Measurements from ENCODE around the gene CDC34.
A peak's percentile ranks its signal among the peaks of the same experiment; 100 is the strongest.

The CDC34 gene

DNA sequence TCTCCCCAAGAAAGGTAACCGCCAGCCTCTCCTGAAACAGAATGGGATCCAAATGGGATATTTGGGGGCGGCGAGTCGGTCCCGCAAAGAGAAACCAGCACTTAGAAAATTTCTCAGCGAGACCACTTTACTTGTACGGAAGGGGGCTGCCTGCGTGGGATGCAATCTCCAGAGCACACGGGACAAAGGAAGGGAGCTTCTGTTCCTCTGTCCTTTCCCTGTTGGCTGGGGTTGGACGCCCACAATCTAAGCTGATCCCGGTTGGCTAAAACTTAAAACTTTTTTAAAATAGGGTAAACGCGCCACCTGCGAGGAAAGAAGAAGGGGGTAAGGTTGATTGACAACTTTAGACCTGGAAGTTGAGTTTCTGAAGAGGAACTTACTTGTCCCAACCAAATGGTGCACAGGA lies 40.0 kb downstream of the CDC34 start:
- peak overlapping the region; percentile 94 for H3K27ac Mint-ChIP-seq
- peaks cover 33% of the 10 kb centered on the region for H3K4me1 Mint-ChIP-seq
- no peaks in the 10 kb centered on the region for H3K36me3 Mint-ChIP-seq
- no peaks in the 10 kb centered on the region for H3K27me3 Mint-ChIP-seq
- H3K4me3 Mint-ChIP-seq: peak overlapping the region; percentile 90
- no peaks in the 10 kb centered on the region for H3K9me3 Mint-ChIP-seq

DNA sequence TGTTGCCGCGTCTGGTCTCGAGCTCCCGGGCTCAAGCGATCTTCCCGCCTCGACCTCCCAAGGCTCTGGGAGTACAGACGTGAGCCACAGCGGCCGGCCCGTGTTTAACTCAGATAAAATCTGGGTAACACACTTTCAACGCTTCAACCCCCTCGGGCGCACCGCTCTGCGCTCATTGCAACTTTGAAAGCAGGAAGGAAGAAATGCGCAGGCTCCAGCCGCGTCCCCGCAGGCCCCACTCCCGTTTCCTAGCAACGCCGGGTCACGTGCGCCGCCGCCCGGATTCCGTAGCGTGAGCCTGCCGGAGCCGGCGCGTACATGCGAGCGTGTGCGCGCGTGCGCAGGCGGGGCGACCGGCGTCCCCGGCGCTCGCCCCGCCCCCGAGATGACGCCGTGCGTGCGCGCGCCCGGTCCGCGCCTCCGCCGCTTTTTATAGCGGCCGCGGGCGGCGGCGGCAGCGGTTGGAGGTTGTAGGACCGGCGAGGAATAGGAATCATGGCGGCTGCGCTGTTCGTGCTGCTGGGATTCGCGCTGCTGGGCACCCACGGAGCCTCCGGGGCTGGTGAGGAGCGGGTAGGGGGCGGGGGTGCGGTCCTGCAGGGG lies 40.7 kb downstream of the CDC34 start, which contains the start of gene BSG:
BSG (plus strand) TSS at position 457 of the 603 bp plus-strand sequence; CDS start at position 496, 39 bp downstream.
- Mint-ChIP-seq H3K27me3 (no peaks in the 10 kb centered on the region), H3K9me3 (no peaks in the 10 kb centered on the region), H3K36me3 (no peaks in the 10 kb centered on the region), H3K4me1 (peaks cover 36% of the 10 kb centered on the region), H3K4me3 (peak within 1 kb of the TSS; percentile 90), H3K27ac (peak within 1 kb of the TSS; percentile 94)

DNA sequence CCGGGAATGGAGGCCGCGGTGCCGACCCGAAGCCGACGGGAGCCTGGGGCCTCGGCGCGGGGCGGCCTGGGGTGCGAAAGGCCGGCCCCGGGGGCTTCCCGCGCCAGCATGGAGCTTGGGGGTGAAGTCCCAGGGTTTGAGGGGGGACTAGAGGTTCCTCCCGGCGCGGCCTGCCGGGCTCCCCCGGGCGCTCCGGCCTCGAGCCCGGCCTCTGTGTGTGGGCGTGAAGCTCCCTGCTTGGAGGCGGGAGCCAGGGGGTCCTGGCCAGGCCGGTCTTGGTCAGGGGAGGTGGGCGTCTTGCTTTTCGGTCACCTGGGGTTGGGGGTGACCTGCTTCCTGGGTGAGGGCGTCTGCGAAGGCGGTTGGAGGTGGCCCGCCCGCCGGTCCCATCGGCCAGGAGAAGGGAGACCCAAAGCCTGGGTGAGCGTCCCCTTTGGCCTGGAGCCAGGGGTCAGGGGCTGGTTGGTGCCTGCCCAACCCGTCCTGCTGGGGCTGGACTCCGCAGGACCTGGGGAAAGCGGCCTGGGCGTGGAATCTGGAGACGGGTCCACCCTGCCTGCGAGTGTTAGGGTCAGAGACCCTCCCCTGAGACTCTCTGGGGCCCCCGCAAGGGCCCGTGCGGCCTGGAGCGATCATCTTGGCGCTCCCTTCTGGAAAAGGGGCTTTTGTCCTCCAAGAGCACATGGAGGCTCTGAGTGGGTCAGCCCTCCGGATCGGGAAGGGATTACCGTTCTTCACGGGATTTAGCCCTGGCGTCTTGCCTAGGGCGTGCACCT lies 41.4 kb downstream of the CDC34 start:
- no peaks in the 10 kb centered on the region for H3K9me3 Mint-ChIP-seq
- H3K4me3 Mint-ChIP-seq: peak overlapping the region; percentile 90
- no peaks in the 10 kb centered on the region for H3K27me3 Mint-ChIP-seq
- H3K27ac Mint-ChIP-seq: peak overlapping the region; percentile 12
- no peaks in the 10 kb centered on the region for H3K36me3 Mint-ChIP-seq
- H3K4me1 Mint-ChIP-seq: peaks cover 36% of the 10 kb centered on the region

DNA sequence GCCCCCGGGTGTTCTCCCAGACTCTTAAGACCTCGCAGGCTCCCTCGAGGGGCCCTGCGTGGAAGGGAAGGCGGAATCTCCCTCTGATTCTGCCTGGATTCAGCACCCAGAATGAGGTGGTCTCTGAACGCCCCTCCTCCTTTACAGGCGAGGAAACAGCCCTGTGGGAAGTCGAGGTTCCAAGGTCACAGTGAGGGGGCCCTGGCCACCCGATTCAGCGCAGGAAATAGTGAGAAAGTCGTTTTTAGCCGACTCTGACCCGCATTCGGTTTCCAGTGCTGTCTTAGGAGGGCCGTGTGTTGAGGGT lies 41.9 kb downstream of the CDC34 start:
- Mint-ChIP-seq H3K4me1 (peaks cover 36% of the 10 kb centered on the region), H3K36me3 (no peaks in the 10 kb centered on the region), H3K9me3 (no peaks in the 10 kb centered on the region), H3K27me3 (no peaks in the 10 kb centered on the region), H3K27ac (peak overlapping the region; percentile 12), H3K4me3 (peak overlapping the region; percentile 88)

DNA sequence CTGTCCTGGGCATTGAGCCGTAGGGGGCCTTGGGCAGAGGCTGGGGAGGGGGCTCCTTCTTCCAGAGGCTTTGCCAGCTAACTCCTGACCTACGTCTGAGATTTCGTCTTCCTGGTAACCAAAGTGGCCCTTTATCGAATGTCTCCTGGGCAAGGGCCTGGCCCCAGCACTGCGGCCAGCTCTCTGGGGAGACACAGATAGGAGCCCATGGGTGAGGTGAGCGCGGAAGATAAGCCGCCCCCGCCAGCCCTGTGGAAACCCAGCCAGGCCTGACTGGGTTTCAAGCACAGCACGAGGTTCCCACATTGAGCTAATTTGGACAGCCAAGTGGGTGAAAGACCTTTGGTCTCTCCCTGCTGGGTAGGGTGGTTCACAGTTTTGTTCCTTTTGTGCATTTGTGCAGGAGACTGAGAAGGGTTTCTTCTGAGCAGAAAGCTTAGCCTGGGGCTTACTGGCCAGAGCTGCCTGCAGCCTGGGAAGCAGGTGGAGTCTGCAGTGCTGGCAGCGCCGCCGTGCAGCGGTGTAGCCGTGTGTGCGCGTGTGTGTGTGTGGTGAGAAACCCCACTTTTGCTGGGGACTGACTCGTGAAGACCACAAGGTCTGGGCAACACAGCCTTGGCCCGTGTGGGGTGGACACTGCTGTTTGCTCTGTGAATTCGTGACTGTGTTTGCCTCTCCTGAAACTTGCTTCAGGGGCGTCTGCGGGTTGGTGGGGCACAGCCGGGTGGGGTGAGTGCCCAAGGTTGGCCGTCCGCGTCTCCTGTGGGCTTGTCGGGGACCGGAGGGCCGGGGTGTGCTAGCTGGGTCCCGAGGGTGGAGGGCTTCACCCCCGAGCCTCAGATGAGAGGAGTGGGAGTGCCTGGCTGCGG lies 43.3 kb downstream of the CDC34 start:
- H3K27ac Mint-ChIP-seq: no peak overlapping the region
- H3K4me1 Mint-ChIP-seq: peaks cover 34% of the 10 kb centered on the region
- no peaks in the 10 kb centered on the region for H3K9me3 Mint-ChIP-seq
- H3K4me3 Mint-ChIP-seq: peak overlapping the region; percentile 64
- no peaks in the 10 kb centered on the region for H3K27me3 Mint-ChIP-seq
- no peaks in the 10 kb centered on the region for H3K36me3 Mint-ChIP-seq

DNA sequence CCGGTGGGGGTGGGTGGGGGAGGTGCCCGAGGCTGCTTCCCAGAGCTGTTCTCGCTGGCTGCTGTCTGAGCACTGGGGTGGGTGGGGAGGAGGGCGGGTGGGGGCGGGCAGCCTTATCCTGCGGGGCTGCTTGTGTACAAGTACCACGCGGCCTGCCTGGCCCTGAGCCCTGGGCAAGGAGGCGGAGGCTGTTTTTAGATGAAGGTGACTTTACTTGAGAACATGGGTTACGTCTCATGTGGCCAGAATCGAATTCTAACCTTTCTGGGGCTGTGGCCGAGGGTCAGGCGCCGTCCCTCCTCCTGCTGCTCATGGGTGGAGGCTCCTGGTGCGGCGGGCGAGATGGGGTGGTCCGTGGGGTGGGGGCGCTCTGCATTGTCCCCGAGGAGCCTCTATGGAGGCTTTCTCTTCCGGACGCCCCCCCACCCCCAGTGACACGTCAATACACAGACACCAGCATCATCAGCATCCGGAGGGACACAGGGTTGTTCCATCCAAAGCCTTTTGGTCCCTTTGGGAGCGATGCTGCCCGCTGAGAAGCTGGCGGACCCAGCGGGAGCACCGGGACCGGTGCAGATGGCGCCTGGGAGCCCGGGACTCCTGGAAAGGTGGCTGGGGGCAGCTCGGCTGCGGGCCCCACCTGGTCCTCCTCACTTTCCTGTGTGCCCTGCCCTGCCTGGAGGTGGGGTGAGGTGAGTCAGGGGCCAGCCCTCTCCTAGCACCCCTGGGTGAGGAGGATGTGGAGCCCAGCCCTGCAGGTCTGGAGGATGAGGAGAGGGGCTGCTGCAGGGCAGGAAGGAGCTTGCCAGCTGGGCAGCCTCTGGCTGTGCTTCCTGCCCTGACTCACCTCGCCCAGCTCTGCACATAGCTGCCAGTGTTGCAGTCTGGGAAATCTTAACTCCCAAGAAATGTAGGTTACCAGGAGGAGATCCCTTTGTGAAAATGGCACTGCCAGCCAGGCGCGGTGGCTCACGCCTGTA lies 44.3 kb downstream of the CDC34 start:
- Mint-ChIP-seq H3K9me3 (no peaks in the 10 kb centered on the region), H3K27me3 (no peaks in the 10 kb centered on the region), H3K4me3 (no peak overlapping the region), H3K36me3 (no peaks in the 10 kb centered on the region), H3K27ac (no peak overlapping the region), H3K4me1 (peaks cover 32% of the 10 kb centered on the region)

DNA sequence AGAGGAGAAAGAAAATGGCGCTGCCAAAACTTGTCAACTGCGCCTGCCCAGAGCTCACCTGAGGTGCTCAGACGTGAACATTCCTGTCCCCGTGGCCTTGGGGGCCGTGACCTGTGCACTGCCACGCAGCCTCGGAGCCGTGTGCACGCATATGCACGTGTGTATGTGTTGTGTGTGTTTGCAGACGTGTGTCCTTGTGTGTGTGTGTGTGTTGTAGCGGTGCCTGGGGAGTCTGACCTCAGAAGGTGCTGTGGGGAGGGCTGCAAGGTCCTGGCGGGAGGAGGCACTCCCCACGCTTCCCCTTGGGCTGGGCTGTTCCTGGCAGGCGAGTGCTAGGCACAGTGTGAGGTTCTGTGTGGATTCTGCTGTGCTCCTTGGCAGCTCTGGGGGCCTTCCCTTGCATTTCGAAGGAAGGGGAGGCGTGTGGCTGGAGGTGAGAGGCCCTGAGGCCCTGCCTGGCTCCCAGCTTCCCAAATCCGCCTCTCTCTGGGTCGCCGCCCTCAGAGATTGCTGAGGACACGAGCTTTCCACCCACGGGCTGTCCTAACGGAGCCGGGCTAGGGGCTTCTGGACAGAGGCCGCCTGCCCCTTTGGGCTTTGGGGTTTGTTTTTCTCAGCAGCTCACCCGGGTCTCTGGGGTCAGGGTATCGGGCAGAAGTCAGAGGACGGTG lies 45.3 kb downstream of the CDC34 start:
- peaks cover 25% of the 10 kb centered on the region for H3K4me1 Mint-ChIP-seq
- no peaks in the 10 kb centered on the region for H3K36me3 Mint-ChIP-seq
- no peak overlapping the region for H3K4me3 Mint-ChIP-seq
- H3K27ac Mint-ChIP-seq: peak overlapping the region; percentile 30
- H3K9me3 Mint-ChIP-seq: no peaks in the 10 kb centered on the region
- H3K27me3 Mint-ChIP-seq: no peaks in the 10 kb centered on the region

DNA sequence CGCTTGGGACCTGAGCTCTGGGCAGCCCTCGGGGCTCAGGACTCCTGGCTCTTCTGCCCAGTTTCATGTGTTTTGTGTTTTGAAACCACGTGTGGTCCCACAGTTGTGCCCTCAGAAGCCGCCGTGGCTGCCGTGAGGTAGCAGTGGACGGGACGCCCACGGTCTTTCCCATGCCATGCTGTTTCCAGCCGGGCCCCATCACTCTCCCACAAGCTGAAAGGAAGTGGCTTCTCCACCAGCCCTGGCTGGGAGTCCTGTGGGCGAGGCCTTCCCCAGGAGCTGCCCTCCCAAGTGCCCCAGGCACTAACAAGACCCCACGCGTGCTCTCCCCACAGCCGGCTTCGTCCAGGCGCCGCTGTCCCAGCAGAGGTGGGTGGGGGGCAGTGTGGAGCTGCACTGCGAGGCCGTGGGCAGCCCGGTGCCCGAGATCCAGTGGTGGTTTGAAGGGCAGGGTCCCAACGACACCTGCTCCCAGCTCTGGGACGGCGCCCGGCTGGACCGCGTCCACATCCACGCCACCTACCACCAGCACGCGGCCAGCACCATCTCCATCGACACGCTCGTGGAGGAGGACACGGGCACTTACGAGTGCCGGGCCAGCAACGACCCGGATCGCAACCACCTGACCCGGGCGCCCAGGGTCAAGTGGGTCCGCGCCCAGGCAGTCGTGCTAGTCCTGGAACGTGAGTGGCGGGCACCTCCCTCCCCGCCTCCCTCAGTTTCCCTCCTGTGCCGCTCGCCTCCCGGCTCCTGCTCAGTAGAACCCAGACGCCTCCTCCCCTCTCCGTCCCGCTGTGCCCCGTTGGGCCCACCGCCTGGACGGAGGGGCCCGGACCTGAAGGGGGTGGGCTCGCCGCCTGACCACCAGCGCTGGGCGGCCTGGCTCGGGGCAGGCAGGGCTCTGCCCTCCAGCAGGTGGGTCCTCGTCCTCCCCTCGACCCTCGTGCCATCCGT lies 46.2 kb downstream of the CDC34 start:
- H3K27me3 Mint-ChIP-seq: no peaks in the 10 kb centered on the region
- no peak overlapping the region for H3K4me3 Mint-ChIP-seq
- H3K27ac Mint-ChIP-seq: no peak overlapping the region
- peaks cover 22% of the 10 kb centered on the region for H3K4me1 Mint-ChIP-seq
- H3K36me3 Mint-ChIP-seq: no peaks in the 10 kb centered on the region
- no peaks in the 10 kb centered on the region for H3K9me3 Mint-ChIP-seq

DNA sequence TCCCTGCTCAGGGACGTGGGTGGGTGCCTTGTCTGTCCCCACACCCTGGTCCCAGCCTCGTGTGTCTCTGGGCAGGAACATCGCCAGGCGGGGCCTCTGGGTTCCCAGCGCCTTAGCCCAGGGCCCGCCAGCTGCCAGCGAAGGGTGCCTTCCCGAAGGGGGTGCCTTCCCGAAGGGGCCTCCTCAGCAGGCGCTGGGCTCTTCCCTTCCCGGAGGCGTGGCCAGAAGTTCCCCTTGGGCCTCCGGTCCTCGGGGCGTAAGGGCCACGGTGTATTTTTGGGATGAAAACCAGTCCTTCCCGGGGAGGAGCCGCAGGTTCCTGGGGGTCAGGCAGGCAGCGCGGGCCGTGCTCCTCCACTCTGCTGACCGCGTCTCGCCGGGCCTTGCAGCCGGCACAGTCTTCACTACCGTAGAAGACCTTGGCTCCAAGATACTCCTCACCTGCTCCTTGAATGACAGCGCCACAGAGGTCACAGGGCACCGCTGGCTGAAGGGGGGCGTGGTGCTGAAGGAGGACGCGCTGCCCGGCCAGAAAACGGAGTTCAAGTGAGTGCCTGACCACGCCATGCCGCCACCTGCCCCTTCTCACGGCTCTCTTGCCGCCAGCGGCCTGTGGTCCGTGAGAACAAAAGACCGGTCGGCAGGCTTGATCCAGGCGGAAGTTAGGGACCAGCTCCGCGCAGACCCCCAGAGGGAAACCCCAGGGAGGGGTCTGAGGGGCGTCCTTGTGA lies 47.7 kb downstream of the CDC34 start:
- no peak overlapping the region for H3K27ac Mint-ChIP-seq
- H3K4me1 Mint-ChIP-seq: peaks cover 17% of the 10 kb centered on the region
- no peaks in the 10 kb centered on the region for H3K27me3 Mint-ChIP-seq
- H3K36me3 Mint-ChIP-seq: no peaks in the 10 kb centered on the region
- H3K9me3 Mint-ChIP-seq: no peaks in the 10 kb centered on the region
- H3K4me3 Mint-ChIP-seq: no peak overlapping the region

DNA sequence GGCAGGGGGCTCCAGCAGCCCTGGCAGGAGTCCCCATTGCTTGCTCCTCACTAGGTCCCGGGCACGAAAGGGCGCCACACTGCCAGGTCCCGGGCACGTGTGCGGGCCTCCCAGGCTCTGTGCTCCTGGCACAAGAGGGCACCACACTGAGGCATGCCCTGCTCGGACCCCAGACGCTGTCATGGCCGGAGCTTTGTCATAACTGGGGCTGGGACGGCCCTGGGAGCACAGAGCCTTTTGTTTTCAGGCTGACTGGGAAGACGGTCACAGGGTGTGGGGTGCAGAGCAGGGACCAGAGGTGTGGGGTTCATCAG lies 48.2 kb downstream of the CDC34 start:
- H3K27ac Mint-ChIP-seq: no peak overlapping the region
- H3K27me3 Mint-ChIP-seq: no peaks in the 10 kb centered on the region
- H3K9me3 Mint-ChIP-seq: no peaks in the 10 kb centered on the region
- H3K4me1 Mint-ChIP-seq: peaks cover 13% of the 10 kb centered on the region
- H3K36me3 Mint-ChIP-seq: no peaks in the 10 kb centered on the region
- H3K4me3 Mint-ChIP-seq: no peak overlapping the region

DNA sequence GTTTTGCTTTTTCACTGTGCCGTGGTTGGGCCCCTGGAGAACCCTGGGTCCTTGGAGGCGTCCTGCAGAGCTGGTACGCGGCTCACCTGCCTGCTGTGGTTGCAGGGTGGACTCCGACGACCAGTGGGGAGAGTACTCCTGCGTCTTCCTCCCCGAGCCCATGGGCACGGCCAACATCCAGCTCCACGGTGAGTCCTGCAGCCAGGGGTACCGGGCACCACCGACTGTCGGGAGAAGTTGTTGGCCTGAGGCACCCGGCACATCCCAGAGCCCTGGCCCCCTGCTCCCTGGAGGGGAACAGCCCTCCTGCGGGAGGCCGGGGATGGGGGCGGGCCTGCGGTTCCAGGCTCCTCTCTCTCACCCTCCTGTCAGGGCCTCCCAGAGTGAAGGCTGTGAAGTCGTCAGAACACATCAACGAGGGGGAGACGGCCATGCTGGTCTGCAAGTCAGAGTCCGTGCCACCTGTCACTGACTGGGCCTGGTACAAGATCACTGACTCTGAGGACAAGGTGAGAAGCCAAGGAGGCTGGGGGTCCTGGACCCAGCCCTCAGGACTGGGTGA lies 48.8 kb downstream of the CDC34 start:
- H3K9me3 Mint-ChIP-seq: no peaks in the 10 kb centered on the region
- no peak overlapping the region for H3K4me3 Mint-ChIP-seq
- H3K27ac Mint-ChIP-seq: no peak overlapping the region
- no peaks in the 10 kb centered on the region for H3K36me3 Mint-ChIP-seq
- no peaks in the 10 kb centered on the region for H3K27me3 Mint-ChIP-seq
- H3K4me1 Mint-ChIP-seq: peaks cover 9% of the 10 kb centered on the region

DNA sequence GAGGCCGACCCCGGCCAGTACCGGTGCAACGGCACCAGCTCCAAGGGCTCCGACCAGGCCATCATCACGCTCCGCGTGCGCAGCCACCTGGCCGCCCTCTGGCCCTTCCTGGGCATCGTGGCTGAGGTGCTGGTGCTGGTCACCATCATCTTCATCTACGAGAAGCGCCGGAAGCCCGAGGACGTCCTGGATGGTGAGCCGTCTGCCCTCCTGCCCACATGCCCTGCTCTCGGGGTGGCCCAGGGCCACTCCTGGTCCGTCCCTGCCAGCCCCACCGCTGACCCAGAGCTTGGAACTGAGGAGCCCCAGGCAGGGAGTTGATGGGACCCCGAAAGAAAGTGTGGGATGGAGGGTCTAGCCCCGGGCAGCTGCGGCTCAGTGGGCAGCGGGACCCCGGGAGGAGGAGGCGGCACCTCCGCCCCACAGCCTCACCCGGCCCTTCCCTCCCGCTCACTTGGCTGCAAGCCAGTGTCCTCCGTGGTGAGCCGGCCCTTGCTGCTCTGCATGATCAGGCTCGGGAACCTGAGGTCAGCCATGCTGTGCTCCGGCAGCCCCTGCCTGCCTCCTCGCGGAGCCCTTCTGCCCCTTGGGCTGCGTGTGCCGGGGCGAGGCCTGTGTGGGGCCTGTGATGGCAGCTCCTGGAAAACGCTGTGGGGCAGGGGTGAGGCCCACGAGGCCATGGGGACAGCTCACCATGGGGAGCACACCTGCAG lies 50.0 kb downstream of the CDC34 start:
- Mint-ChIP-seq H3K9me3 (no peaks in the 10 kb centered on the region), H3K4me1 (peaks cover 4% of the 10 kb centered on the region), H3K27me3 (no peaks in the 10 kb centered on the region), H3K36me3 (no peaks in the 10 kb centered on the region), H3K4me3 (no peak overlapping the region), H3K27ac (no peak overlapping the region)
